Measurements from ENCODE around the gene ZBTB34.

- TF ChIP-seq CTCF (IDR thresholded peaks at IDR 0.05) = no peak
- TF ChIP-seq POLR2A (IDR thresholded peaks at IDR 0.05) = no peak
These were observed 3.0 kb upstream of the ZBTB34 start for GRCh38 chr9:126857261-126857960.
